Mesothelial cell of epicardium (in vitro differentiated cells): ENCODE measurements around the gene PTS. TPM values are rescaled to one million over a fixed set of nuclear protein-coding genes. Genes with fewer than 3 reads are reported as not detected.
A peak's percentile ranks its signal among the peaks of the same experiment; 100 is the strongest.

ENCODE experiments used
- DNase-seq, 2 experiments: peaks; one replicate each; pipeline ENCODE4 v3.0.0; 2021; ENCODE audit warnings: low spot score in 2 of 2; ENCODE audit not compliant: unreplicated experiment in 2 of 2
- H3K27ac Mint-ChIP-seq: 2 replicates; pipeline ENCODE4 v1.8.0; 2021; ENCODE audit warnings: mixed read lengths
- H3K27me3 Mint-ChIP-seq: 2 replicates; pipeline ENCODE4 v1.8.0; 2021; ENCODE audit warnings: low read depth, mixed read lengths
- H3K36me3 Mint-ChIP-seq: 2 replicates; pipeline ENCODE4 v1.8.0; 2021; ENCODE audit warnings: mixed read lengths
- H3K4me1 Mint-ChIP-seq: 2 replicates; pipeline ENCODE4 v1.8.0; 2021; ENCODE audit warnings: mixed read lengths
- H3K4me3 Mint-ChIP-seq: 2 replicates; pipeline ENCODE4 v1.8.0; 2021; ENCODE audit warnings: mild to moderate bottlenecking, moderate library complexity, mixed read lengths
- H3K9me3 Mint-ChIP-seq: 2 replicates; pipeline ENCODE4 v1.8.0; 2021; ENCODE audit warnings: mixed read lengths
- total RNA-seq: library from RNA; stranded (reverse); gene quantifications from 3 replicates; pipeline ENCODE4 v1.2.1, GENCODE V29; 2021
- TF ChIP-seq, protein P1 (sequence below): fragments of 200-600 bp; sonication (generic); IDR thresholded peaks from one replicate; pipeline ENCODE4 v1.5.0; 2021; ENCODE audit warnings: antibody characterized with exemption; ENCODE audit not compliant: unreplicated experiment

PTS gene
- total RNA-seq, 1 donor from 2014 or later = 56.2 TPM

DNA sequence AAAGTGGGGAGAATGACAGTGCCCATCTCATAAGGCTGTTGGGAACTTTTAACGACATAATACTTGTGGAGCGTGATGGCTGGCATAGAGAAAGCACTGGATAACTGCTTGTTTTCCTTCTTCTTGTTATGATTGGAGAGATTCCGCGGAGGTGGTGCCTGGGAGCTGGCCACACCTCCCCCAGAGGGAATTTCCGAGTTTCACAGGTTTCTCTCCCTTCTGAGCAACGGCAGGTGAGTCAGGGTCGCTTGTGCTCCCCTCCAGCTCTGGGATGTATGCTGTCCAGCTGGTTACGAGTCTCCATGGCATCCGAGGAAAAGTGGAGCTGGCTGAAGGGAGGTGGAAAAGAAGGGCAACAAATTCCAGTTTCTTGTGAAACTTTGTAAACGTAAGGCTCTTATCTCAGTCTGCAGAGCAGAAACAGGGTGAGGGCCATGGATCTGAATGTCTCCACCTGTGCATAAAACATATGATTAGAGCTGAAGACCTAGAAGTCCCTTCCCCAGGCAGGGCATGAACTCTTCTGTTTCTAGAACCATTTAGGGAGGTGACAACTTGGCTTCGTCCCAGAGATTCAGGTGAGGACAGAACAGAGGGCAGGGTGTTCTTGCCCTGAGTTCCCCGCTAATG is 44.4 kb downstream of the PTS start:
- no peak for DNase-seq
- peaks cover 16% of the 10 kb centered on the region for H3K4me1 Mint-ChIP-seq
- H3K4me3 Mint-ChIP-seq = no peak overlapping the region
- TF ChIP-seq, protein P1, sequence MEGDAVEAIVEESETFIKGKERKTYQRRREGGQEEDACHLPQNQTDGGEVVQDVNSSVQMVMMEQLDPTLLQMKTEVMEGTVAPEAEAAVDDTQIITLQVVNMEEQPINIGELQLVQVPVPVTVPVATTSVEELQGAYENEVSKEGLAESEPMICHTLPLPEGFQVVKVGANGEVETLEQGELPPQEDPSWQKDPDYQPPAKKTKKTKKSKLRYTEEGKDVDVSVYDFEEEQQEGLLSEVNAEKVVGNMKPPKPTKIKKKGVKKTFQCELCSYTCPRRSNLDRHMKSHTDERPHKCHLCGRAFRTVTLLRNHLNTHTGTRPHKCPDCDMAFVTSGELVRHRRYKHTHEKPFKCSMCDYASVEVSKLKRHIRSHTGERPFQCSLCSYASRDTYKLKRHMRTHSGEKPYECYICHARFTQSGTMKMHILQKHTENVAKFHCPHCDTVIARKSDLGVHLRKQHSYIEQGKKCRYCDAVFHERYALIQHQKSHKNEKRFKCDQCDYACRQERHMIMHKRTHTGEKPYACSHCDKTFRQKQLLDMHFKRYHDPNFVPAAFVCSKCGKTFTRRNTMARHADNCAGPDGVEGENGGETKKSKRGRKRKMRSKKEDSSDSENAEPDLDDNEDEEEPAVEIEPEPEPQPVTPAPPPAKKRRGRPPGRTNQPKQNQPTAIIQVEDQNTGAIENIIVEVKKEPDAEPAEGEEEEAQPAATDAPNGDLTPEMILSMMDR = no peak
- no peaks in the 10 kb centered on the region for H3K27me3 Mint-ChIP-seq
- H3K9me3 Mint-ChIP-seq = no peaks in the 10 kb centered on the region
- no peak overlapping the region for H3K27ac Mint-ChIP-seq
- H3K36me3 Mint-ChIP-seq = no peaks in the 10 kb centered on the region

DNA sequence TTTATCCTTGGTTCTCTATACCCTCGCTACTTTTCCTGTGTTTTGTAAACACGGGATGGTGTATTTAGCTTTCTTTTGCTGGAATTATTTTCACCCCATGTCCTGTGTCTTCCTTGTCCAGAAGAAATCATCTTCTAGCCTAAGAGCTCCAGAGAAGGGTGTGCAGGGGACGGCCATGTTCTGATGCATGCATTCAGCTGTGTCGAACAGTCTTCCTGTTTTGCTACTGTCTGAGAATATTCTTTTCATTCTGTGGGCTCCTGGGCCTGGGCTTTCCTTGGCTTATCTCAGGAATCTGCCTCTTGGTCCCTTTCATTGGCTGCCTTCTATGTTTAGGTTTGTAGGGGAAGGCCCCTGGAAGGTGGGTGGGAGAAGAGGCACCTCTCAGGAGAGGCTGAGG is 45.0 kb downstream of the PTS start:
- DNase-seq = no peak
- H3K4me3 Mint-ChIP-seq = no peak overlapping the region
- peaks cover 13% of the 10 kb centered on the region for H3K4me1 Mint-ChIP-seq

DNA sequence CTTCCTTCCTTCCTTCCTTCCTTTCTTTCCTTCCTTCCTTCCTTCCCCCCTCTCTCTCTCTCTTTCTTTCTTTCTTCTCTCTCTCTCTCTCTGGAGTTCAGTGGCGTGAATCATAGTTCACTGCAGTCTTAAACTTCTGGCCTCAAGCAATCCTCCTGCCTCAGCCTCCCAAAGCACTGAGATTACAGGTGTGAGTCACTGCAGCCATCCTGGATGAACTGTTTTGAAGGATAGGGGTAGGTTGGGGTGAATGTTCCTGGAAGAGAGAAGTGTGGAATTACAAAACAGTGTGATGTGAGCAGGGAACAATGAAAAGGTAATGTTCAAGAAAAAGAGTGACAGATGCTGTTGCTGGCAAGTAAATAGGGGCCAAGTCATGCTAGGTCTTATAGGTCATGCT is 46.8 kb downstream of the PTS start:
- Mint-ChIP-seq H3K27me3 (no peaks in the 10 kb centered on the region), H3K27ac (no peak overlapping the region), H3K36me3 (no peaks in the 10 kb centered on the region), H3K4me3 (no peak overlapping the region), H3K4me1 (peaks cover 13% of the 10 kb centered on the region), H3K9me3 (no peaks in the 10 kb centered on the region)
- TF ChIP-seq, protein P1 = no peak
- no peak for DNase-seq

More for the DNA sequence above, 45.0 kb downstream of the PTS start:
- H3K9me3 Mint-ChIP-seq = no peaks in the 10 kb centered on the region
- H3K36me3 Mint-ChIP-seq = no peaks in the 10 kb centered on the region
- H3K27ac Mint-ChIP-seq = no peak overlapping the region
- no peaks in the 10 kb centered on the region for H3K27me3 Mint-ChIP-seq
- TF ChIP-seq, protein P1 = no peak

DNA sequence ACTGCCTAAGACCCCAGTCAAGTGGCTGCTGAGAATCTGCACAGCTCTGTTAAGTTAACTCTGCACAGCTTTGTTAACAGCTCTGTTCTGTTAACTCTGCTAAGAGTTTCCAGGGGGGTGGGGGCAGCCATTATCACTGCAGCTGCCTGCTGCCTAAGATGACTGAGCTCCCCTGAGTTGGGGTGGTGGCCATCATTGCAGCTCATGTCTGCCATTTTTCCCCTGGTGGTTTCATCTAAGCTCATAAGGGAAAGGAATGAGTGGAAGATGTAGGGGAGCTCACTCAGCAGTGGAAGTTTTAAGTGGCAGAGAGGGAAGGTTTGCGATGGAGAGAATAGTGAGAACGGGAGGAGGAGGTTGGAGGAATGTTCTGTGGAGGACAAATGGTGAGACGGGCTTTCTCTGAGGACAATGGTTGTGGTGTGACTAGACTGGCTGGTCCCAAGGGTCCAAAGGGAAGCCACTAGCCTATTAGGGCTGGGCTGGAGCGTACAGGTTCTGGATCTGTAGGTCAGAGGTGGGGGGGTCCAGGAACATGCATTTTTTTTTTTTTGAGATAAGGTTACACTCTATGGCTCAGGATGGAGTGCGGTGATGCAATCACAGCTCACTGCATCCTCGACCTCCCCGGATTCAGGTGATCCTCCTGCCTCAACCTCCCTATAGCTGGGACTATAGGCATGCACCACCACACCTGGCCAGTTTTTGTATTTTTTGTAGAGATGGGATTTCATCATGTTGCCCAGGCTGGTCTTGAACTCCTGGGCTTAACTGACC is 48.0 kb downstream of the PTS start:
- Mint-ChIP-seq H3K4me3 (no peak overlapping the region), H3K36me3 (no peaks in the 10 kb centered on the region), H3K4me1 (peaks cover 23% of the 10 kb centered on the region), H3K27me3 (no peaks in the 10 kb centered on the region), H3K9me3 (no peaks in the 10 kb centered on the region), H3K27ac (no peak overlapping the region)
- TF ChIP-seq, protein P1 = no peak
- DNase-seq = no peak

DNA sequence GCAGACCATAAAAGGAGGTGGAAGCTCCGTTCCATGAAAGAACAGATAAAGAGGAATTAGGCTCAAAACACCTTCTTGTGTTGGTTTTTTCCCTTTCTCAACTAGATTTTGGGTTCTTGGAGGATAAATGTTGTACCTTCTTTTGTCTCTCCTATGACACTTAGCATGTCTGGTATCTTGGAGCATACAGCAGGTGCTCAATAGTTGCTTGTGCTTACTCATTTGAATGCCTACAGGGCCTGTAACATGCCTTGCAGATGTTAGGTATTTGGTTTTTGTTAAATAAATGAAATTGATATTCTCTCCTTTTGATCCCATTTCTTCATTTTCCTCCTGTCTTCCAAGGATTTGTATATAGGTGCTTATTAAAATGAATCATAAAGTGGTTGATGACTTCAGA is 50.8 kb downstream of the PTS start:
- DNase-seq = no peak
- Mint-ChIP-seq H3K4me1 (peaks cover 34% of the 10 kb centered on the region), H3K9me3 (no peaks in the 10 kb centered on the region), H3K4me3 (no peak overlapping the region), H3K27me3 (no peaks in the 10 kb centered on the region), H3K36me3 (no peaks in the 10 kb centered on the region), H3K27ac (peak overlapping the region; percentile 79)
- TF ChIP-seq, protein P1 = no peak
